ENCODE results near the gene SLC38A3. TPM values are rescaled to one million over a fixed set of nuclear protein-coding genes. Genes with fewer than 3 reads are reported as not detected.

The SLC38A3 gene
- total RNA-seq, 1 donor from 2014 or later = not detected

DNA sequence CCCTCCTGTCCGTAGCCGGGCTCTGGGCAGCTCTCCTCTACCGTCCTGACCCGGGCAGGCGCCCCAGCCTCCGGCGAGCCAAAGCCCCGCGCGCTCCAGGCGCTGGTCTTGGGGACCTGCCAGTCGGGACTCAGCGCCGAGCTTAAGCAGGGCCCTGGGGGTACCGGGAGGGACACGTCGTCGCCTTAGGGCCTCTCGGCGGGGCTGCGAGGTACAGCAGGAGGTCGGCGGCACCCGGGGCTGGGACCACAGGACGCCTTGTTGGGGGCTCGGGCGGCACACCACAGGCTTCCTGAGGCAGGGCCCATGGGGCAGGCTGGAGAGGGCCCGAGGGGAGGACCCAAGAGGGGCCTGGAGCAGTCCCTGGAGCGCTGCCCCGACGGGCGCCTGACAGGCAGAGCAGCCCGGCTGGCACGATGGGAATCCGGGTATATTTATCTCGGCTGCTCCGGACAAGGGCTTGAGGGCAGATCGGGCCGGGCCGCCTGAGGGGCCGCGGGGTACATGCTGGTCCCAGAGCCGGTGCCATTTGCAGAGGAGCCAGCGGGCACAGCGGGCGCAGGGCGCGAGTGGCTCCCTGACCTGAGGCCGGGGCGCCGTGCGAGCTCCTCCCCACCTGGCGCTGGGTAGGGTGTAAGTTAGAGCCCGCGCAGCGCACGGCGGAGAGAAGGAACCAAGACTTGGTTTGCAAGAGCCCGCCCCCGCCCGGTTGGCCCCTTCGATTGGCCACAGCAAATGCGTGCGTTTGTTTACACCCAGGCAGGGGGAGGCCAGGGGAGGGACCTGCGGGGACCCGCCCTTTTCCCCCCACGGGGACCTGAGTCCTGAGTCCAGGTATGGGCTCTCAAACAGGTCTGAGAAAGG lies 574 bp downstream of the SLC38A3 start:
- peaks cover 14% of the 10 kb centered on the region for H3K27me3 Mint-ChIP-seq (ENCODE audit: unreplicated experiment)
- DNase-seq = no peak

DNA sequence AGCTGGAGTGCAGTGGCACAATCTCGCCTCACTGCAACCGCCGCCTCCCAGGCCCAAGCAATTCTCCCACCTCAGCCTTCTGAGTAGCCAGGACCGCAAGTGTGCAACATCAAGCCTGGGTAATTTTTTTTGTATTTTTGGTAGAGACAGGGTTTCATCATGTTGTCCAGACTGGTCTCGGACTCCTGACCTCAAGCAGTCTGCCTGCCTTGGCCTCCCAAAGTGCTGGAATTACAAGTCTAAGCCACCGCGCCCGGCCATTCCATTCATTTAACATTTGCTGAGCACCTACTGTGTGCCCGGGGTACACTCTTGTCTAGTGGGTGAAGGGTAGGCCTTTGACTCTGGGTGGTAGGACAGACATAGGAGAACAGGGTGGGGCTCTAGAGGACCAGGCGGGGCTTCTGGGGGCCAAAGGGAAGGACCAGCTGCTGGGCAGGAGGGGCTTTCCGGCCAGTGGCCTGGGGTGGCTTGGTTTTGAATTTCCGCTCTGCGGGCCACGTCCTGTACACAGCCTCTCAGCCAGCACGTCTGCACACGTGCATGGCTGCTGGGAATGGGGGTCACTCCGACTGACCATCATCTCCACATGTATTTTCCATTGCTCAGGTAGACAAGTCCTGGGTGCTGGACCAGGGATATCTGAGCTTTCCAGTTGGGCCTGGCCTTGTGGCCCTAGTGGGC lies 2.4 kb downstream of the SLC38A3 start:
- TF ChIP-seq, protein P1, sequence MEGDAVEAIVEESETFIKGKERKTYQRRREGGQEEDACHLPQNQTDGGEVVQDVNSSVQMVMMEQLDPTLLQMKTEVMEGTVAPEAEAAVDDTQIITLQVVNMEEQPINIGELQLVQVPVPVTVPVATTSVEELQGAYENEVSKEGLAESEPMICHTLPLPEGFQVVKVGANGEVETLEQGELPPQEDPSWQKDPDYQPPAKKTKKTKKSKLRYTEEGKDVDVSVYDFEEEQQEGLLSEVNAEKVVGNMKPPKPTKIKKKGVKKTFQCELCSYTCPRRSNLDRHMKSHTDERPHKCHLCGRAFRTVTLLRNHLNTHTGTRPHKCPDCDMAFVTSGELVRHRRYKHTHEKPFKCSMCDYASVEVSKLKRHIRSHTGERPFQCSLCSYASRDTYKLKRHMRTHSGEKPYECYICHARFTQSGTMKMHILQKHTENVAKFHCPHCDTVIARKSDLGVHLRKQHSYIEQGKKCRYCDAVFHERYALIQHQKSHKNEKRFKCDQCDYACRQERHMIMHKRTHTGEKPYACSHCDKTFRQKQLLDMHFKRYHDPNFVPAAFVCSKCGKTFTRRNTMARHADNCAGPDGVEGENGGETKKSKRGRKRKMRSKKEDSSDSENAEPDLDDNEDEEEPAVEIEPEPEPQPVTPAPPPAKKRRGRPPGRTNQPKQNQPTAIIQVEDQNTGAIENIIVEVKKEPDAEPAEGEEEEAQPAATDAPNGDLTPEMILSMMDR (IDR thresholded peaks at IDR 0.05; ENCODE audit: partially characterized antibody, unreplicated experiment) = no peak
- H3K27me3 Mint-ChIP-seq (ENCODE audit: unreplicated experiment) = peaks cover 12% of the 10 kb centered on the region
- no peak for DNase-seq
- H3K36me3 Mint-ChIP-seq (ENCODE audit: unreplicated experiment) = no peaks in the 10 kb centered on the region
- H3K4me3 Mint-ChIP-seq (ENCODE audit: unreplicated experiment) = no peak overlapping the region
- peaks cover 7% of the 10 kb centered on the region for H3K9me3 Mint-ChIP-seq (ENCODE audit: unreplicated experiment)
- H3K4me1 Mint-ChIP-seq (ENCODE audit: low read depth, unreplicated experiment) = peaks cover 7% of the 10 kb centered on the region
- H3K27ac Mint-ChIP-seq (ENCODE audit: unreplicated experiment) = no peak overlapping the region

More for the DNA sequence above, 574 bp downstream of the SLC38A3 start:
- no peaks in the 10 kb centered on the region for H3K36me3 Mint-ChIP-seq (ENCODE audit: unreplicated experiment)
- TF ChIP-seq, protein P1 (IDR thresholded peaks at IDR 0.05; ENCODE audit: partially characterized antibody, unreplicated experiment) = no peak
- H3K9me3 Mint-ChIP-seq (ENCODE audit: unreplicated experiment) = peaks cover 4% of the 10 kb centered on the region
- H3K4me1 Mint-ChIP-seq (ENCODE audit: low read depth, unreplicated experiment) = peaks cover 7% of the 10 kb centered on the region
- H3K27ac Mint-ChIP-seq (ENCODE audit: unreplicated experiment) = no peak overlapping the region
- peak overlapping the region; percentile 67 for H3K4me3 Mint-ChIP-seq (ENCODE audit: unreplicated experiment)

DNA sequence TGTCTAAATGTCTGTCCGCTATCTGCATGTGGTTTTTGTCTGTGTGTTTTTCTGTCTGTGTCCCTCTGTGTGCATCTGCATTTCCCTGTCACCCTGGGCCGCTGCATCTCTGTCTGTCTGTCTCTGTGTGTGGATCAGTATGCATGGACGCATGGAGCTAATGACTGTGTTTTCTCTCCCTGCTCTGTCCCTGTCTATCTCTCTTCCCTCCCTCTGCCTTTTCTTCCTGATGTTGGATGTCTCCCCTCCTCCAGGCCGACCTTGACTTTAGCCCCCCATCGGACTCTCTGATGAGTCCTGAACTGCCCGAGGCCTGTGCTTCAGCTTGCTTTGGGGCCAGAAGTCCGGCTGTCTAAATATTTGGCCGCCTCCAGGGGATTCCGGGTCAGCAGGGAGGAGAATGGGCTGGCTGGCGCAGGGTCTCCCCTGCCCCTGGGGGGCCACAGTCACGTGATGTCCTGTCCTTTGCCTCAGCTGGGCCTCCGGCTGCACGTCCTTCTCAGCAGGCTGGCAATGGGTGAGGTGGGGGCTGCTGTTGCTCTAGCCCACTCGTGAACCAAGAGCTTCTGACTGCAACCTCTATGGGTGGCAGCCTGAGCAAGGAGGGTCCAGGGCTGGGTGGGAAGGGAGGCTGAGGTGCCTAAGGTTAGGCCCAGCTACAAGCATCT lies 3.7 kb downstream of the SLC38A3 start:
- peaks cover 7% of the 10 kb centered on the region for H3K9me3 Mint-ChIP-seq (ENCODE audit: unreplicated experiment)
- DNase-seq = no peak
- peaks cover 10% of the 10 kb centered on the region for H3K27me3 Mint-ChIP-seq (ENCODE audit: unreplicated experiment)
- H3K4me3 Mint-ChIP-seq (ENCODE audit: unreplicated experiment) = no peak overlapping the region
- H3K4me1 Mint-ChIP-seq (ENCODE audit: low read depth, unreplicated experiment) = peaks cover 4% of the 10 kb centered on the region
- TF ChIP-seq, protein P1 (IDR thresholded peaks at IDR 0.05; ENCODE audit: partially characterized antibody, unreplicated experiment) = no peak
- no peak overlapping the region for H3K27ac Mint-ChIP-seq (ENCODE audit: unreplicated experiment)
- no peaks in the 10 kb centered on the region for H3K36me3 Mint-ChIP-seq (ENCODE audit: unreplicated experiment)

DNA sequence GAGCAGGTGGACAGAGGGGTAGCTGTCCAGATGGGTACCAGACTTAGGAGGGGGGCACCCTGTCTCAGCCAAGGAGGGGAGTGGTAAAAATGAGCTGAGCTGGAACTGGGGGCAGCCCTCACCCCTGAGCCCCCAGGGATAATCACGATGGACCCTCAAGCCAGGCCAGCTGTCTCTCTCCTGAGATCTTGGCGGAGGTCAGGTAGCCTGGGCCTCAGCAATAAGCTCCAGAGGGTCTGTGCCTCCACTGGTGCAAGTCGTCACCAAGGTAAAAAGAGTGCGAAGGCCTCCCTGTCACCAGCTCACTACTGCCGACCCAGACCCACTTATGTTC lies 5.1 kb downstream of the SLC38A3 start:
- Mint-ChIP-seq H3K4me1 (ENCODE audit: low read depth, unreplicated experiment) (peaks cover 4% of the 10 kb centered on the region), H3K36me3 (ENCODE audit: unreplicated experiment) (no peaks in the 10 kb centered on the region), H3K27me3 (ENCODE audit: unreplicated experiment) (peaks cover 10% of the 10 kb centered on the region), H3K9me3 (ENCODE audit: unreplicated experiment) (peaks cover 7% of the 10 kb centered on the region), H3K4me3 (ENCODE audit: unreplicated experiment) (no peak overlapping the region), H3K27ac (ENCODE audit: unreplicated experiment) (no peak overlapping the region)
- TF ChIP-seq, protein P1 (IDR thresholded peaks at IDR 0.05; ENCODE audit: partially characterized antibody, unreplicated experiment) = no peak
- DNase-seq = no peak
